GM12878 (cell line): Measurements from ENCODE around the gene PCK2. TPM values are rescaled to one million over a fixed set of nuclear protein-coding genes. Genes with fewer than 3 reads are reported as not detected.

ENCODE experiments used
- ATAC-seq: fragments of 200-7000 bp; cut with Tn5 transposase; 3 replicates; pipeline ENCODE4 v1.9.1; 2020; ENCODE audit warnings: mild to moderate bottlenecking, moderate library complexity
- BruUV-seq: library from RNA; stranded (reverse); fragments of 400-500 nt; replicated peaks from 2 replicates; lab custom pipeline; 2021; lab: Mats Ljungman, UMichigan
- CTCF ChIA-PET: fragments of 300-600 bp; sonication (Branson Sonifier 250); formaldehyde crosslinking; extraction: SDS; loops from one replicate; lab custom pipeline; 2021; ENCODE audit warnings: inconsistent platforms; lab: Yijun Ruan, JAX
- POLR2A ChIA-PET: fragments of 350-600 bp; formaldehyde crosslinking; extraction: SDS; loops from one replicate; lab custom pipeline; 2021; ENCODE audit warnings: inconsistent platforms; lab: Charles Lee
- RAD21 ChIA-PET: fragments of 300-600 bp; sonication (Branson Sonifier 250); formaldehyde crosslinking; loops from one replicate; lab custom pipeline; 2023; ENCODE audit warnings: antibody characterized with exemption; ENCODE audit not compliant: unreplicated experiment; lab: Charles Lee
- SMC1A ChIA-PET: fragments of 300-600 bp; sonication (Branson Sonifier 250); formaldehyde crosslinking; loops from one replicate; lab custom pipeline; 2023; ENCODE audit not compliant: unreplicated experiment, uncharacterized antibody; lab: Charles Lee
- DNase-seq: peaks from one replicate; pipeline ENCODE4 v3.0.0-alpha.2; 2011; ENCODE audit warnings: low read depth, low spot score
- FAIRE-seq: peaks from 3 replicates; lab custom pipeline; 2011; peaks lifted over from hg19 to GRCh38; lab: Jason Lieb, UNC
- H2AFZ ChIP-seq: 2 replicates; pipeline ENCODE4 v1.6.0; 2011; ENCODE audit warnings: low read depth, low read length, control low read depth; ENCODE audit not compliant: control insufficient read depth
- H3K27ac ChIP-seq: 2 replicates; pipeline ENCODE4 v1.5.1; 2011; ENCODE audit warnings: control low read depth; ENCODE audit not compliant: control insufficient read depth, insufficient read depth
- H3K27me3 ChIP-seq, 2 experiments: replicated peaks in 1 of 2; 2 replicates each; pipeline versions ENCODE4 v1.6.0 to v1.6.1; 2011; ENCODE audit warnings: low read length in 1 of 2; ENCODE audit not compliant: control insufficient read depth in 2 of 2, insufficient read depth in 2 of 2
- H3K36me3 ChIP-seq, 2 experiments: 2 replicates each; pipeline ENCODE4 v1.5.1; 2011; ENCODE audit warnings: low read length in 1 of 2; ENCODE audit not compliant: control insufficient read depth in 2 of 2, insufficient read depth in 2 of 2
- H3K4me1 ChIP-seq: 2 replicates; pipeline ENCODE4 v1.6.1; 2011; ENCODE audit warnings: mild to moderate bottlenecking, low read length, moderate library complexity, mixed read lengths; ENCODE audit not compliant: control insufficient read depth, insufficient read depth
- H3K4me2 ChIP-seq: 2 replicates; pipeline ENCODE4 v1.6.0; 2011; ENCODE audit warnings: control low read depth; ENCODE audit not compliant: control insufficient read depth, insufficient read depth
- H3K4me3 ChIP-seq: fragments of 200-600 bp; sonication (generic); 2 replicates; pipeline ENCODE4 v1.5.1; 2016
- H3K79me2 ChIP-seq: 2 replicates; pipeline ENCODE4 v1.6.0; 2011; ENCODE audit warnings: low read length; ENCODE audit not compliant: control insufficient read depth, insufficient read depth
- H3K9ac ChIP-seq: 2 replicates; pipeline ENCODE4 v1.8.0; 2011; ENCODE audit warnings: low read length, control low read depth, mixed read lengths; ENCODE audit not compliant: control insufficient read depth, insufficient read depth
- H3K9me3 ChIP-seq: replicated peaks from 3 replicates; pipeline ENCODE4 v1.5.1; 2011; ENCODE audit warnings: mild to moderate bottlenecking, low read length; ENCODE audit not compliant: control insufficient read depth, insufficient read depth
- H4K20me1 ChIP-seq: 2 replicates; pipeline ENCODE4 v1.6.0; 2011; ENCODE audit not compliant: control insufficient read depth, insufficient read depth
- BHLHE40 ChIP-seq, 2 experiments: fragments of 450-650 bp in 1 of 2; IDR thresholded peaks; 2 replicates each; pipeline ENCODE4 v1.6.1; 2011 to 2017; ENCODE audit warnings: low read depth in 2 of 2, borderline replicate concordance in 1 of 2, improper control_type of control experiment in 1 of 2, low read length in 1 of 2, mild to moderate bottlenecking in 1 of 2
- SMAD1 ChIP-seq: fragments of 450-650 bp; IDR thresholded peaks from 2 replicates; pipeline ENCODE4 v1.6.1; 2018; ENCODE audit warnings: mild to moderate bottlenecking, low read depth; ENCODE audit not compliant: partially characterized antibody
- ZBED1 ChIP-seq: IDR thresholded peaks from 2 replicates; pipeline ENCODE4 v1.6.1; 2016; ENCODE audit warnings: borderline replicate concordance
- WGBS: methylation state at CpG from one replicate; pipeline ENCODE4 v1.1.6; 2016; ENCODE audit warnings: low lambda C conversion rate; ENCODE audit not compliant: insufficient replicate concordance, insufficient coverage; ENCODE audit errors: missing lambda C conversion rate; 5-methylcytosine and 5-hydroxymethylcytosine counted together
- in situ Hi-C: fragments of 300-500 bp; cut with MboI; formaldehyde crosslinking; loops from 9 replicates; pipeline ENCODE4 v1.14.3; 2018; ENCODE audit warnings: mixed read lengths
- intact Hi-C: fragments of 100-400 bp; cut with micrococcal nuclease; formaldehyde crosslinking; loops from one replicate; pipeline ENCODE4 v1.14.2; 2022; ENCODE audit not compliant: unreplicated experiment
- polyA plus RNA-seq, 11 experiments: library from polyadenylated mRNA; depleted of rRNA in 4 of 11; unstranded in 6 of 11; stranded (reverse) in 5 of 11; fragments of >200 nt; fragmentation: Nextera tagmentation in 4 of 11; fragmentation: Illumina TruSeq in 1 of 11; extraction: Ambion mirVana in 4 of 11; extraction: Trizol in 1 of 11; gene quantifications; 1 replicate in 1 of 11; 2 replicates in 10 of 11; pipeline versions ENCODE4 v1.2.1 to v1.2.3, GENCODE V29; 2011 to 2016; ENCODE audit warnings: inconsistent platforms in 2 of 11, missing spikeins in 2 of 11, low read depth in 1 of 11
- total RNA-seq, 4 experiments: library from RNA; depleted of rRNA in 3 of 4; stranded (reverse); fragments of >200 nt in 3 of 4; fragmentation: Illumina TruSeq in 1 of 4; extraction: Trizol in 1 of 4; gene quantifications; 2 replicates each; pipeline versions ENCODE4 v1.2.1 to v1.2.3, GENCODE V29; 2013 to 2021

PCK2 gene
- total and polyA plus RNA-seq, 10 of the 15 experiments (the other 5 are each of a cell fraction or from before 2014, with no cell fraction given) = 6.6 to 110 (median 44.6) TPM

DNA sequence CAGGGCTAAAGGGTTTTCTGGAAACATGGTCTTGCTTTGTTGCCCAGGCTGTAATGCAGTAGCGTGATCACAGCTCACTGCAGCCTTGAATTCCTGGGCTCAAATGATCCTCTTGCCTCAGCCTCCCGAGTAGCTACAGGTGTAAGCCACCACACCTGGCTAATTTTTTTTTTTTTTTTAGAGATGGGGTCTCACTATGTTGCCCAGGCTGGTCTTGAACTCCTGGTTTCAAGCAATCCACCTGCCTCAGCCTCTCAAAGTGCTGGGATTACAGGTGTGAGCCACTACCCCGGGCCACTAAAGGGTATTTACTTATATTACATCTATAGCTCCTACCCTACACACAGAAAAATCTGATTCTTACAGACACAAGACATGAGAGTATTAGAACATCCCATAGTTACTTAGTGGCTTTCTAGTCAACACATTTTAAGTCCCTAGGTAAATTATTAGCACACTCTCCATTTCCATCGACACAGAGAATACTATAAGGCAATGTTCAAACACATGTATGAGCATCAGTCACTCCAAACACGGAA is 14.3 kb downstream of the PCK2 start:
- no peaks in the 10 kb centered on the region for H3K27me3 ChIP-seq
- TF ChIP-seq SMAD1 (peak; percentile 33), BHLHE40 (IDR thresholded peaks at IDR 0.05; ENCODE audit: borderline replicate concordance in 1 of 2, low read depth in 2 of 2, low read length in 1 of 2) (no peak), ZBED1 (0 out of 2 replicates have a peak, but pooled peaks have one; percentile 23)
- TF ChIP-seq, all 136 proteins: peak for 2
- peak overlapping the region; percentile 69; the same call in 1 of the 2 replicates for H3K27ac ChIP-seq
- peak overlapping the region; percentile 46 for H3K4me2 ChIP-seq
- H3K4me3 ChIP-seq = no peak overlapping the region
- peaks cover 0 to 4% of the 10 kb centered on the region in 2 experiments; a peak in 2 of 4 replicates for H3K36me3 ChIP-seq
- BruUV-seq = no TSS peak
- POLR2A ChIA-PET = interaction anchor here (0.5 to 5.8 kb wide), 16 partner anchors 8 to 297 kb away, joined by 3 to 90 read pairs (median 6); partner anchors contain the start of genes EMC9, IRF9, PCK2 and PSME1
- peak overlapping the region; percentile 59; the same call in 1 of the 2 replicates for H3K9ac ChIP-seq
- DNase-seq (no peak), FAIRE-seq (no peak), ATAC-seq (peak; percentile 55; the same call in 2 of the 3 replicates)
- H4K20me1 ChIP-seq = no peaks in the 10 kb centered on the region
- intact Hi-C loops (loop anchor here (1.0 kb wide), 2 partner anchors 50 to 94 kb away; no protein-coding TSS in a partner anchor), in situ Hi-C loops (loop anchor here (25.0 kb wide), 1 partner anchor 796 kb away; the partner anchor contains the start of genes BCL2L2, PABPN1 and PPP1R3E)
- CTCF ChIA-PET = interaction anchor here (0.6 to 11.3 kb wide), 42 partner anchors 8 to 519 kb away, joined by 3 to 294 read pairs (median 6); partner anchors contain the start of genes CARMIL3, CIDEB, DHRS1 and DHRS4L2
- peaks cover 2% of the 10 kb centered on the region for H3K79me2 ChIP-seq
- WGBS = 41% methylated on average over 5 of the region's 5 CpGs
- H2AFZ ChIP-seq = peak overlapping the region; percentile 89
- RAD21 ChIA-PET = interaction anchor here (0.5 to 6.9 kb wide), 31 partner anchors 8 to 199 kb away, joined by 3 to 153 read pairs (median 5); partner anchors contain the start of genes CARMIL3, CHMP4A, CIDEB and CPNE6
- no peaks in the 10 kb centered on the region for H3K9me3 ChIP-seq
- H3K4me1 ChIP-seq = peaks cover 7% of the 10 kb centered on the region
- SMC1A ChIA-PET = interaction anchor here (0.7 to 9.6 kb wide), 33 partner anchors 8 to 477 kb away, joined by 3 to 195 read pairs (median 6); partner anchors contain the start of genes CARMIL3, CIDEB, EMC9 and IRF9
